ENCODE results near the gene ADARB2. TPM values are rescaled to one million over a fixed set of nuclear protein-coding genes. Genes with fewer than 3 reads are reported as not detected.

ADARB2 gene
- total RNA-seq, 1 donor from 2014 or later, result 0.11 TPM

- Histone ChIP-seq H3K36me3 (no peaks in the 10 kb centered on the region), H3K9me3 (replicated peaks) (no peaks in the 10 kb centered on the region), H3K27ac (replicated peaks) (no peak overlapping the region), H3K27me3 (ENCODE audit: low read depth) (no peaks in the 10 kb centered on the region), H3K4me3 (no peak overlapping the region), H3K4me1 (peaks cover 4% of the 10 kb centered on the region)
- intact Hi-C loops (cut with micrococcal nuclease), result no loop called here
- no peak for DNase-seq
- TF ChIP-seq, protein P1, sequence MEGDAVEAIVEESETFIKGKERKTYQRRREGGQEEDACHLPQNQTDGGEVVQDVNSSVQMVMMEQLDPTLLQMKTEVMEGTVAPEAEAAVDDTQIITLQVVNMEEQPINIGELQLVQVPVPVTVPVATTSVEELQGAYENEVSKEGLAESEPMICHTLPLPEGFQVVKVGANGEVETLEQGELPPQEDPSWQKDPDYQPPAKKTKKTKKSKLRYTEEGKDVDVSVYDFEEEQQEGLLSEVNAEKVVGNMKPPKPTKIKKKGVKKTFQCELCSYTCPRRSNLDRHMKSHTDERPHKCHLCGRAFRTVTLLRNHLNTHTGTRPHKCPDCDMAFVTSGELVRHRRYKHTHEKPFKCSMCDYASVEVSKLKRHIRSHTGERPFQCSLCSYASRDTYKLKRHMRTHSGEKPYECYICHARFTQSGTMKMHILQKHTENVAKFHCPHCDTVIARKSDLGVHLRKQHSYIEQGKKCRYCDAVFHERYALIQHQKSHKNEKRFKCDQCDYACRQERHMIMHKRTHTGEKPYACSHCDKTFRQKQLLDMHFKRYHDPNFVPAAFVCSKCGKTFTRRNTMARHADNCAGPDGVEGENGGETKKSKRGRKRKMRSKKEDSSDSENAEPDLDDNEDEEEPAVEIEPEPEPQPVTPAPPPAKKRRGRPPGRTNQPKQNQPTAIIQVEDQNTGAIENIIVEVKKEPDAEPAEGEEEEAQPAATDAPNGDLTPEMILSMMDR (IDR thresholded peaks at IDR 0.05; ENCODE audit: borderline replicate concordance), result no peak
These were observed 188.7 kb downstream of the ADARB2 start for GRCh38 chr10:1548596-1548995.

- TF ChIP-seq, protein P1 (IDR thresholded peaks at IDR 0.05; ENCODE audit: borderline replicate concordance), result no peak
- Histone ChIP-seq H3K27me3 (ENCODE audit: low read depth) (no peaks in the 10 kb centered on the region), H3K4me3 (no peak overlapping the region), H3K9me3 (replicated peaks) (no peaks in the 10 kb centered on the region), H3K36me3 (no peaks in the 10 kb centered on the region), H3K27ac (replicated peaks) (no peak overlapping the region), H3K4me1 (peaks cover 4% of the 10 kb centered on the region)
- DNase-seq, result no peak
- intact Hi-C loops (cut with micrococcal nuclease), result no loop called here
These were observed 189.2 kb downstream of the ADARB2 start for GRCh38 chr10:1548146-1548545.

GRCh38 chr10:1546431-1547110 lies 190.8 kb downstream of the ADARB2 start:
- no peak for DNase-seq
- no peaks in the 10 kb centered on the region for H3K36me3 ChIP-seq
- H3K9me3 ChIP-seq (replicated peaks), result no peaks in the 10 kb centered on the region
- no peak overlapping the region for H3K27ac ChIP-seq (replicated peaks)
- intact Hi-C loops (cut with micrococcal nuclease), result no loop called here
- no peaks in the 10 kb centered on the region for H3K4me1 ChIP-seq
- no peaks in the 10 kb centered on the region for H3K27me3 ChIP-seq (ENCODE audit: low read depth)
- TF ChIP-seq, protein P1 (IDR thresholded peaks at IDR 0.05; ENCODE audit: borderline replicate concordance), result no peak
- H3K4me3 ChIP-seq, result no peak overlapping the region

GRCh38 chr10:1545524-1545923 lies 191.8 kb downstream of the ADARB2 start:
- Histone ChIP-seq H3K27me3 (ENCODE audit: low read depth) (no peaks in the 10 kb centered on the region), H3K4me1 (no peaks in the 10 kb centered on the region), H3K9me3 (replicated peaks) (no peaks in the 10 kb centered on the region), H3K27ac (replicated peaks) (no peak overlapping the region), H3K4me3 (no peak overlapping the region), H3K36me3 (no peaks in the 10 kb centered on the region)
- intact Hi-C loops (cut with micrococcal nuclease), result no loop called here
- DNase-seq, result no peak
- TF ChIP-seq, protein P1 (IDR thresholded peaks at IDR 0.05; ENCODE audit: borderline replicate concordance), result no peak

DNA sequence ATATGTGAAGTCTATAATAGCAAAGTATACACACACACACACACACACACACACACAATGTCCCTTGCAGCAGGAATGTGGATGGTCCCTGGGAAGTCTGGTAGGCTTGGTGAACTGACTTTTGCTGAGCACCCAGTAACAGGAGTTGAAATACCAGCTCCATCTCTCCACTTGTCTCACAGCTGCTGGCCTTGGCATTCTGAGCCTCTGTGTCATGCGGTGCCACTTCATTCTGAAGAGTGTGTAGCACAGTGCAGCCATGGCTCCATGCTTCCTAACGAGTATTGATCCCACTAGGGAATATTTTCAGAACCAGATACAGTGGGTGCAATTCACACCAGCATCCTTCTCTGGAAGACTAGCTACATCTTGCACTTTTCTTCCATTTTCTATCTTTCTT lies 192.4 kb downstream of the ADARB2 start:
- H3K27me3 ChIP-seq (ENCODE audit: low read depth), result no peaks in the 10 kb centered on the region
- DNase-seq, result no peak
- no peak overlapping the region for H3K4me3 ChIP-seq
- no peaks in the 10 kb centered on the region for H3K4me1 ChIP-seq
- TF ChIP-seq, protein P1 (IDR thresholded peaks at IDR 0.05; ENCODE audit: borderline replicate concordance), result no peak
- no peaks in the 10 kb centered on the region for H3K9me3 ChIP-seq (replicated peaks)
- no peaks in the 10 kb centered on the region for H3K36me3 ChIP-seq
- no peak overlapping the region for H3K27ac ChIP-seq (replicated peaks)
- intact Hi-C loops (cut with micrococcal nuclease), result no loop called here

Data from left ventricle myocardium inferior (tissue), 1 donor.